AG09319 (cell line): ENCODE results near the gene C10orf95.
A peak's percentile ranks its signal among the peaks of the same experiment; 100 is the strongest.
"Not testable (repeated sequence)": the region's sequence is repeated elsewhere in the genome, so short reads cannot be mapped to it uniquely, and the experiment has no call there.

Source experiments
- DNase-seq: peaks from one replicate; pipeline ENCODE4 v3.0.0-alpha.2; 2010; ENCODE audit warnings: low read depth; ENCODE audit errors: extremely low read depth
- TF ChIP-seq, protein P1 (sequence below): IDR thresholded peaks from 2 replicates; pipeline ENCODE4 v1.5.1; 2011; ENCODE audit warnings: low read depth, mild to moderate bottlenecking, inconsistent platforms, low read length, moderate library complexity

C10orf95 gene

DNA sequence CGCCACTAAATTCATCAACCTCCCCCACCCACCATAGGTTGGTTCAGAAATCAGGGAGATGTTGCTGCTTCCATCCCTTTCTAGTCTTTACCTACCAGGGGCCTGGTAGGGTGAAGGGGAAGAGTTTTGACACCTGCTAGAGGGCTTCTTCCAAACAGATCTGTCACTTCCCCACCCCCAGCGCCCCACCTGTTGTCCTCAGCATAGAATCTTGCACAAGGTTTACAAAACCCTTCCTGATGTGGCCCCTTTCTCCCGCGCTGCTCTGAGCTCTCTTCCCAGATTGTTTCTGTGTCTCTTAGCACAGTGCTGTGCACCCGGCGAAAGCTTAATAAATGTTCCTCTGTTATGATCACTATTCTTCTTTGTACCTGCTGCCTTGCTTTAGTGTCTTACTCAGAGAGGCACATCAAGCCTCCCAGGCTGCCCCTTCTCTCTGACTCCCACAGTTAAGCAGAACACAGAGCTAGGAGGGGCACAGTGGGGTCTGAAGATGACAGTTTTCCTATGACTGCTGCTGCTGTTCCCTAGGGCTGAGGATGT is 11.2 kb upstream of the C10orf95 start:
- TF ChIP-seq, protein P1, sequence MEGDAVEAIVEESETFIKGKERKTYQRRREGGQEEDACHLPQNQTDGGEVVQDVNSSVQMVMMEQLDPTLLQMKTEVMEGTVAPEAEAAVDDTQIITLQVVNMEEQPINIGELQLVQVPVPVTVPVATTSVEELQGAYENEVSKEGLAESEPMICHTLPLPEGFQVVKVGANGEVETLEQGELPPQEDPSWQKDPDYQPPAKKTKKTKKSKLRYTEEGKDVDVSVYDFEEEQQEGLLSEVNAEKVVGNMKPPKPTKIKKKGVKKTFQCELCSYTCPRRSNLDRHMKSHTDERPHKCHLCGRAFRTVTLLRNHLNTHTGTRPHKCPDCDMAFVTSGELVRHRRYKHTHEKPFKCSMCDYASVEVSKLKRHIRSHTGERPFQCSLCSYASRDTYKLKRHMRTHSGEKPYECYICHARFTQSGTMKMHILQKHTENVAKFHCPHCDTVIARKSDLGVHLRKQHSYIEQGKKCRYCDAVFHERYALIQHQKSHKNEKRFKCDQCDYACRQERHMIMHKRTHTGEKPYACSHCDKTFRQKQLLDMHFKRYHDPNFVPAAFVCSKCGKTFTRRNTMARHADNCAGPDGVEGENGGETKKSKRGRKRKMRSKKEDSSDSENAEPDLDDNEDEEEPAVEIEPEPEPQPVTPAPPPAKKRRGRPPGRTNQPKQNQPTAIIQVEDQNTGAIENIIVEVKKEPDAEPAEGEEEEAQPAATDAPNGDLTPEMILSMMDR, result no peak
- no peak for DNase-seq

DNA sequence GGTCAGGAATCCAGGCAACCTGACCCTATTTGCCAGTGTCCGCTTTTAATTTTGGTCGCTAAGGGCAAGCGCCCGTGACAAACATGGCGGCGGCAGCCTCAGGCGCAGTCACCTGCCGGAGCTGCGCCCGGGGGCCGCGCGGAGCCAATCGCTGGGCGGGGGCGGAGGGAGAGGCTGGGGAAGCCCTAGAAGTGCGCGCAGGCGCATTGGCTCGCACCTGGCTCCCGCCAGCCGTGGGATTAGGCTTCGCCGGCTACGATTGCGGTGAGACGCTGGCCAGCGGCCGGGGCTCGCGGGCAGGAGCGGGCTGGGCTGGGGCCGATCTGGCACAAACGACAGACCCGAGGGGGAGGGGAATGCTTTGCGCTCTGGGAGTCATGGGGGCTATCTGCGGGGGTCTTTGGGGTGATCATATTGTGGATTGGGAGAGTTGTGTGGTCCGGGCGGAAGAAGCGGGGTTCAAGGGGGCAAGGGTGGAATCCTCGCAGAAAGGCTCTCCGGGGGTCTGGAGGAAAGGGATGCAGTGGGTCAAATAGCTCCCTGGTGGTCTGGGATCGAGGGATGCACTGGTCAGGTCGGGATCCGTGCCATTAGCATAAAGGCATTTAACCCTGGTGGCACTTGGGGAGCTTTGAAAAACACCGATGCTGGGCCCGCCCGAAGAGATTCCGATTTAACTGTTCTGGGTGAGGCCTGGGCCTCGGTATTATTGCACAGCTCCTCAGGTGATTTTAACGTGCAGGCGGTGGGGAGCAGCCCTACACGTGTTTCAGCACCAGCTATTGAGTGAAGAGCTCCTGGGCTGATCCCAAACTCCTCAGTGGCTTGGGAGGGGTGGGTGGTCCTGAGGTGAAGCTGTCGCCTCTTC is 10.1 kb upstream of the C10orf95 start:
- TF ChIP-seq, protein P1, result no peak
- peak; percentile 30 for DNase-seq

DNA sequence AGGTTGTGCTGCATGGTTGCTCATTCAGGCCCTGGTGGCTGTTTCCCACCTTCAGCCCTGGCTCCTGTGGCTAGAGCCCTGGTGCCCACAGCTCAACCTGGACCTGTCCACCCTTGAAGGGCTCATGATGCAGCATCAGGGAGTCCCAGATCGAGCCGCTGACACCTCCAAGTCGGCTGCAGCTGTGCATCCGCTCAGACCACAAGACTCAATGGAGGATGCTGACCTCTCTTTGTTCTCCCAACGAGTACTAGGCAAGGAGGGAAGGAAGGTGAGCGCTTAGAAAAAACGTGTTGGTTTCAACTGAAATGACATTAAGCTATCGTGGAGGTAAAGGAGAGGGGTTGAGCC is 9.5 kb upstream of the C10orf95 start:
- no peak for DNase-seq
- TF ChIP-seq, protein P1, result no peak

- TF ChIP-seq, protein P1, result no peak
- no peak for DNase-seq
Measured at GRCh38 chr10:102458656-102459055, 7.3 kb upstream of the C10orf95 start.

DNA sequence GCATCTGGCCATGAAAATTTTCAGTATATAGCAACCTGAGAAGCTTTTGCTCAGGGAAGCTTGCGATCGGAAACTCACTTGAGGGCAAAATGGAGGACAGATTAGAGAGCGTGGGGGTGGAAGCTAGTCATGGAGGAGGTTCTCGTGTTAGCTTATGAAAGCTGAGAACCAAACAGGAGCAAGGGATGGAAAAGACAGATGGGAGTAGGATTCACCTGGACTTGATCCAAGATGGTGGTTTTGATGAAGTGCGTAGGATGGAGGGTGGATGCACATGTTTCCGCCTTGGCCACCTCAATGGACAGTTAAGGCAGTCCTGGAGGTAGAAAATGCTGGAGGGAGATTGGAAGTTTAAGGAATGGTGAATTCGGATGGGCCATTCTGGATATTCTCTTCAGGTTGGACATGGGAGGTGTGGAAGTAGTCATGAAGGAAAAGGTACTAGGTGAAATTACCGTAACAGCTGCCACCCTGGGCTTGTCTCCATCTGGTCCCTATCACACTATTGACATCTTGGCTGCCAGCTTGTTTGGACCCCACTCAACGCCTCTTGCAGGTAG is 6.3 kb upstream of the C10orf95 start:
- TF ChIP-seq, protein P1, result no peak
- DNase-seq, result no peak

GRCh38 chr10:102455893-102456471 is 4.6 kb upstream of the C10orf95 start:
- DNase-seq, result peak; percentile 69

DNA sequence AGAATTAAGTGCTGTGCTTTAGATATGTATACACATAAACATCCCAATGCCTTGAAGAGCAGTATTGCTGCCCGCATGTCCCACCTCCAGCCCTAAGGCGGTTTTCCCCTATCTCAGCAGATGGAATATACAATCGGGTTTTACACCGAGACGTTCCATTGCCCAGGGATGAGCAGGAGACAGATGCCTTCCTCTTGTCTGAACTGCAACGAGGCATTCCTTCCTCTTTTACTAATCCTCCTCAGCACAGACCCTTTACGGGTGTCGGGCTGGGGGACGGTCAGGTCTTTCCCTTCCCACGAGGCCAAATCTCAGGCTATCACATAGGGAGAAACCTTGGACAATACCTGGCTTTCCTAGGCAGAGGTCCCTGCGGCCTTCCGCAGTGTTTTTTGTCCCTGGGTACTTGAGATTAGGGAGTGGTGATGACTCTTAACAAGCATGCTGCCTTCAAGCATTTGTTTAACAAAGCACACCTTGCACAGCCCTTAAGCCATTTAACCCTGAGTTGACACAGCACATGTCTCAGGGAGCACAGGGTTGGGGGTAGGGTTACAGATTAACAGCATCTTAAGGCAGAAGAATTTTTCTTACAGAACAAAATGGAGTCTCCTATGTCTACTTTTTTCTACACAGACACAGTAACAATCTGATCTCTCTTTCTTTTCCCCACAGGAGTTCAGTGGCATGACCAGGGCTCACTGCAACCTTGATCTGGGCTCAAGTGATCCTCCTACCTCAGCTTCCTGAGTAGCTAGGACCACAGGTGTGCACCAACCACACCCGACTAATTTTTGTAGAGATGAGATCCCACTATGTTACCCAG is 3.5 kb upstream of the C10orf95 start:
- not testable (repeated sequence) for DNase-seq

More at GRCh38 chr10:102455893-102456471, 4.6 kb upstream of the C10orf95 start:
- TF ChIP-seq, protein P1, result no peak
